CD4-positive, CD25-positive, alpha-beta regulatory T cell (primary cell): ENCODE measurements around the gene FAM136A. TPM values are rescaled to one million over a fixed set of nuclear protein-coding genes. Genes with fewer than 3 reads are reported as not detected.

Experiments used
- ATAC-seq, 2 donors: fragments of 150-1000 bp; cut with Tn5 transposase; one replicate each; pipeline ENCODE4 v1.10.0; 2021; ENCODE audit warnings: low read depth in 2 of 2, moderate number of reproducible peaks in 2 of 2, moderate library complexity in 1 of 2
- DNase-seq, 3 donors: peaks; one replicate each; pipeline versions ENCODE4 v3.0.0 to v3.0.0-alpha.2; 2012 to 2022; ENCODE audit warnings: mixed read lengths in 1 of 3
- H3K27ac ChIP-seq: one replicate; pipeline ENCODE4 v1.7.0; 2013; ENCODE audit warnings: mild to moderate bottlenecking, low read length; ENCODE audit not compliant: insufficient read depth, poor library complexity, severe bottlenecking
- H3K27me3 ChIP-seq: one replicate; pipeline ENCODE4 v1.7.0; 2013; ENCODE audit warnings: low read length; ENCODE audit not compliant: control insufficient read depth, insufficient read depth
- H3K36me3 ChIP-seq: one replicate; pipeline ENCODE4 v1.7.0; 2013; ENCODE audit warnings: mild to moderate bottlenecking, low read length, moderate library complexity; ENCODE audit not compliant: control insufficient read depth, insufficient read depth
- H3K4me1 ChIP-seq: 2 replicates; pipeline ENCODE4 v1.7.0; 2013; ENCODE audit warnings: mild to moderate bottlenecking, low read length; ENCODE audit not compliant: insufficient read depth, control insufficient read depth, poor library complexity, severe bottlenecking
- H3K4me3 ChIP-seq: one replicate; pipeline ENCODE4 v1.7.0; 2013; ENCODE audit warnings: low read depth, mild to moderate bottlenecking, low read length, moderate library complexity
- H3K9me3 ChIP-seq, 2 experiments: 1 replicate in 1 of 2; 2 replicates in 1 of 2; pipeline ENCODE4 v1.7.0; 2013; ENCODE audit warnings: low read length in 2 of 2, mild to moderate bottlenecking in 1 of 2, moderate library complexity in 1 of 2; ENCODE audit not compliant: control insufficient read depth in 2 of 2
- H3K27ac Mint-ChIP-seq, 3 donors: one replicate each; pipeline ENCODE4 v1.8.0; 2020 to 2022; ENCODE audit warnings: mild to moderate bottlenecking in 3 of 3, mixed read lengths in 3 of 3, moderate library complexity in 2 of 3
- H3K27me3 Mint-ChIP-seq: one replicate; pipeline ENCODE4 v1.8.0; 2022; ENCODE audit warnings: mild to moderate bottlenecking, mixed read lengths
- H3K36me3 Mint-ChIP-seq: one replicate; pipeline ENCODE4 v1.8.0; 2020; ENCODE audit warnings: mixed read lengths
- H3K4me1 Mint-ChIP-seq, 4 donors: one replicate each; pipeline ENCODE4 v1.8.0; 2020 to 2022; ENCODE audit warnings: mixed read lengths in 4 of 4, mild to moderate bottlenecking in 1 of 4
- H3K4me3 Mint-ChIP-seq, 4 donors: one replicate each; pipeline ENCODE4 v1.8.0; 2020 to 2022; ENCODE audit warnings: mild to moderate bottlenecking in 4 of 4, mixed read lengths in 4 of 4, moderate library complexity in 3 of 4
- H3K9me3 Mint-ChIP-seq, 7 donors: one replicate each; pipeline ENCODE4 v1.8.0; 2020 to 2022; ENCODE audit warnings: mixed read lengths in 7 of 7, mild to moderate bottlenecking in 3 of 7, moderate library complexity in 2 of 7
- polyA plus RNA-seq, 4 donors: library from polyadenylated mRNA; unstranded; fragments of 300-500 nt; fragmentation: Illumina TruSeq; gene quantifications; one replicate each; pipeline ENCODE4 v1.2.3, GENCODE V29; 2021
- total RNA-seq: library from RNA; stranded (reverse); gene quantifications from one replicate; pipeline ENCODE4 v1.2.3, GENCODE V29; 2022

Gene FAM136A
- total RNA-seq (27.1 TPM), polyA plus RNA-seq (10 to 100 TPM; 26.2 to 35.1 (median 29.9) TPM)

GRCh38 chr2:70301344-70302194, at the start of gene FAM136A:
FAM136A (minus strand) TSS chr2:70302067; CDS start chr2:70302011, 56 bp downstream.
- Histone ChIP-seq H3K27me3 (no peaks in the 10 kb centered on the region), H3K4me3 (peak within 1 kb of the TSS; percentile 85), H3K27ac (peak within 1 kb of the TSS; percentile 83), H3K4me1 (peaks cover 9% of the 10 kb centered on the region), H3K36me3 (peaks cover 20% of the 10 kb centered on the region), H3K9me3 (no peaks in the 10 kb centered on the region)
- Mint-ChIP-seq H3K4me3 (peak within 1 kb of the TSS; percentile 93 to 99 (median 95)), H3K27me3 (peaks cover 4% of the 10 kb centered on the region), H3K36me3 (peaks cover 20% of the 10 kb centered on the region), H3K9me3 (peaks cover 0 to 1% (median 0%) of the 10 kb centered on the region in 7 donors), H3K4me1 (peaks cover 10 to 35% (median 21%) of the 10 kb centered on the region in 4 donors), H3K27ac (peak within 1 kb of the TSS; percentile 86 to 92 (median 90))
- DNase-seq (peak; percentile 81 to 87 (median 86)), ATAC-seq (peak; percentile 90 to 93)

GRCh38 chr2:70349921-70350685, 48.2 kb upstream of the FAM136A start:
- Mint-ChIP-seq H3K27ac (no peak overlapping the region), H3K4me1 (no peaks in the 10 kb centered on the region), H3K9me3 (peaks cover 0 to 1% (median 0%) of the 10 kb centered on the region in 7 donors), H3K27me3 (peaks cover 59% of the 10 kb centered on the region), H3K4me3 (no peak overlapping the region), H3K36me3 (no peaks in the 10 kb centered on the region)
- H3K36me3 ChIP-seq, result no peaks in the 10 kb centered on the region
- no peaks in the 10 kb centered on the region for H3K4me1 ChIP-seq
- ATAC-seq, result no peak
- peaks cover 27% of the 10 kb centered on the region for H3K27me3 ChIP-seq
- peaks cover 0 to 3% of the 10 kb centered on the region in 2 experiments for H3K9me3 ChIP-seq
- no peak for DNase-seq
- no peak overlapping the region for H3K27ac ChIP-seq
- no peak overlapping the region for H3K4me3 ChIP-seq

- no peak overlapping the region for H3K4me3 ChIP-seq
- peaks cover 64% of the 10 kb centered on the region for H3K27me3 Mint-ChIP-seq
- H3K27ac Mint-ChIP-seq, result no peak overlapping the region
- no peaks in the 10 kb centered on the region for H3K4me1 ChIP-seq
- no peak overlapping the region for H3K4me3 Mint-ChIP-seq
- no peaks in the 10 kb centered on the region for H3K9me3 Mint-ChIP-seq
- no peak overlapping the region for H3K27ac ChIP-seq
- H3K36me3 ChIP-seq, result no peaks in the 10 kb centered on the region
- peaks cover 0 to 3% of the 10 kb centered on the region in 2 experiments for H3K9me3 ChIP-seq
- no peaks in the 10 kb centered on the region for H3K4me1 Mint-ChIP-seq
- no peaks in the 10 kb centered on the region for H3K36me3 Mint-ChIP-seq
- DNase-seq, result no peak
- peaks cover 34% of the 10 kb centered on the region for H3K27me3 ChIP-seq
- no peak for ATAC-seq
Measured at GRCh38 chr2:70347831-70348230, 46.0 kb upstream of the FAM136A start.

- H3K9me3 Mint-ChIP-seq, result peaks cover 0 to 4% (median 0%) of the 10 kb centered on the region in 7 donors
- no peak overlapping the region for H3K27ac Mint-ChIP-seq
- Histone ChIP-seq H3K9me3 (no peaks in the 10 kb centered on the region), H3K27ac (no peak overlapping the region), H3K27me3 (peaks cover 26% of the 10 kb centered on the region), H3K4me1 (no peaks in the 10 kb centered on the region), H3K4me3 (no peak overlapping the region), H3K36me3 (no peaks in the 10 kb centered on the region)
- no peak for DNase-seq
- H3K36me3 Mint-ChIP-seq, result no peaks in the 10 kb centered on the region
- H3K27me3 Mint-ChIP-seq, result peaks cover 45% of the 10 kb centered on the region
- no peak for ATAC-seq
- H3K4me1 Mint-ChIP-seq, result peaks cover 0 to 2% (median under 1%) of the 10 kb centered on the region in 4 donors
- H3K4me3 Mint-ChIP-seq, result no peak overlapping the region
Measured at GRCh38 chr2:70344195-70344594, 42.3 kb upstream of the FAM136A start.

- no peak overlapping the region for H3K27ac ChIP-seq
- H3K4me1 ChIP-seq, result no peaks in the 10 kb centered on the region
- Mint-ChIP-seq H3K27ac (peak overlapping the region in 1 of 3 donors; percentile 2), H3K9me3 (peaks cover 0 to 4% (median 0%) of the 10 kb centered on the region in 7 donors), H3K4me1 (peaks cover 0 to 2% (median under 1%) of the 10 kb centered on the region in 4 donors), H3K36me3 (no peaks in the 10 kb centered on the region), H3K4me3 (no peak overlapping the region), H3K27me3 (peaks cover 24% of the 10 kb centered on the region)
- ATAC-seq, result no peak
- H3K9me3 ChIP-seq, result no peaks in the 10 kb centered on the region
- DNase-seq, result no peak
- peaks cover 14% of the 10 kb centered on the region for H3K27me3 ChIP-seq
- no peaks in the 10 kb centered on the region for H3K36me3 ChIP-seq
- no peak overlapping the region for H3K4me3 ChIP-seq
Measured at GRCh38 chr2:70341477-70341765, 39.6 kb upstream of the FAM136A start.

GRCh38 chr2:70340761-70341476, 39.1 kb upstream of the FAM136A start:
- Mint-ChIP-seq H3K36me3 (no peaks in the 10 kb centered on the region), H3K27ac (peak overlapping the region in 1 of 3 donors; percentile 2), H3K9me3 (peaks cover 0 to 4% (median 0%) of the 10 kb centered on the region in 7 donors), H3K27me3 (peaks cover 19% of the 10 kb centered on the region), H3K4me1 (peaks cover 0 to 2% (median under 1%) of the 10 kb centered on the region in 4 donors), H3K4me3 (no peak overlapping the region)
- Histone ChIP-seq H3K4me3 (no peak overlapping the region), H3K4me1 (no peaks in the 10 kb centered on the region), H3K27me3 (peaks cover 14% of the 10 kb centered on the region), H3K36me3 (no peaks in the 10 kb centered on the region), H3K27ac (no peak overlapping the region), H3K9me3 (no peaks in the 10 kb centered on the region)
- peak in 2 of 3 donors; percentile 21 to 40 for DNase-seq
- ATAC-seq, result no peak

GRCh38 chr2:70340075-70340474, 38.2 kb upstream of the FAM136A start:
- Histone ChIP-seq H3K9me3 (no peaks in the 10 kb centered on the region), H3K27me3 (peaks cover 12% of the 10 kb centered on the region), H3K4me1 (no peaks in the 10 kb centered on the region), H3K4me3 (no peak overlapping the region), H3K36me3 (no peaks in the 10 kb centered on the region), H3K27ac (no peak overlapping the region)
- H3K4me3 Mint-ChIP-seq, result no peak overlapping the region
- H3K27ac Mint-ChIP-seq, result no peak overlapping the region
- H3K36me3 Mint-ChIP-seq, result no peaks in the 10 kb centered on the region
- DNase-seq (no peak), ATAC-seq (no peak)
- H3K4me1 Mint-ChIP-seq, result peaks cover 0 to 2% (median under 1%) of the 10 kb centered on the region in 4 donors
- peaks cover 19% of the 10 kb centered on the region for H3K27me3 Mint-ChIP-seq
- peaks cover 0 to 4% (median 0%) of the 10 kb centered on the region in 7 donors for H3K9me3 Mint-ChIP-seq
